HG03432 (cell line): ENCODE results near the gene CHRD.

Experiments used
- ATAC-seq: cut with Tn5 transposase; IDR thresholded peaks from one replicate; pipeline ENCODE4 v1.9.1; 2021; ENCODE audit warnings: mild to moderate bottlenecking, moderate library complexity; ENCODE audit not compliant: unreplicated experiment

The CHRD gene

GRCh38 chr3:184381261-184382224, 1.7 kb downstream of the CHRD start:
- ATAC-seq: no peak

- ATAC-seq: no peak
Measured at GRCh38 chr3:184382326-184383032, 2.6 kb downstream of the CHRD start.

- ATAC-seq: no peak
Measured at GRCh38 chr3:184383033-184383740, 3.3 kb downstream of the CHRD start.

- no peak for ATAC-seq
Measured at GRCh38 chr3:184384342-184384741, 4.5 kb downstream of the CHRD start.

- ATAC-seq: no peak
Measured at GRCh38 chr3:184384856-184385422, 5.1 kb downstream of the CHRD start.

GRCh38 chr3:184386047-184386806, 6.4 kb downstream of the CHRD start:
- no peak for ATAC-seq

GRCh38 chr3:184387174-184387714, 7.4 kb downstream of the CHRD start:
- no peak for ATAC-seq

- ATAC-seq: no peak
Measured at GRCh38 chr3:184388164-184388935, 8.5 kb downstream of the CHRD start.

GRCh38 chr3:184388936-184389230, 9.0 kb downstream of the CHRD start:
- ATAC-seq: no peak

GRCh38 chr3:184389384-184389783, 9.5 kb downstream of the CHRD start:
- ATAC-seq: no peak

- no peak for ATAC-seq
Measured at GRCh38 chr3:184389935-184390528, 10.2 kb downstream of the CHRD start.

- no peak for ATAC-seq
Measured at GRCh38 chr3:184391266-184391665, 11.4 kb downstream of the CHRD start.

GRCh38 chr3:184395320-184395660, 15.4 kb downstream of the CHRD start:
- ATAC-seq: no peak

GRCh38 chr3:184399410-184399809, 19.6 kb downstream of the CHRD start:
- ATAC-seq: no peak

GRCh38 chr3:184405075-184406030, 25.5 kb downstream of the CHRD start:
- ATAC-seq: no peak

GRCh38 chr3:184409331-184409926, 29.6 kb downstream of the CHRD start:
- no peak for ATAC-seq

- ATAC-seq: no peak
Measured at GRCh38 chr3:184409946-184410500, 30.2 kb downstream of the CHRD start.
